Right forelimb (tissue), 1 donor: Measurements from ENCODE around the gene CXCL16.
"Not testable (repeated sequence)": the region's sequence is repeated elsewhere in the genome, so short reads cannot be mapped to it uniquely, and the experiment has no call there.

Experiments
- DNase-seq: peaks from one replicate; pipeline ENCODE4 v3.0.0-alpha.2; 2018

Gene CXCL16

GRCh38 chr17:4690745-4691144 is 49.0 kb downstream of the CXCL16 start:
- DNase-seq, result no peak

GRCh38 chr17:4689872-4690271 is 49.9 kb downstream of the CXCL16 start:
- DNase-seq, result not testable (repeated sequence)

- DNase-seq, result peak; percentile 50
These were observed 56.0 kb downstream of the CXCL16 start for GRCh38 chr17:4683739-4684138.
